HG02938 (cell line): ENCODE data around the gene KCNJ4.

Experiments
- ATAC-seq: cut with Tn5 transposase; IDR thresholded peaks from one replicate; pipeline ENCODE4 v1.9.1; 2021; ENCODE audit warnings: mild to moderate bottlenecking, moderate library complexity; ENCODE audit not compliant: unreplicated experiment

Gene KCNJ4

GRCh38 chr22:38453066-38453672 is 1.8 kb downstream of the KCNJ4 start:
- ATAC-seq = no peak

- no peak for ATAC-seq
Measured at GRCh38 chr22:38452373-38453065, 2.5 kb downstream of the KCNJ4 start.

- ATAC-seq = no peak
Measured at GRCh38 chr22:38451864-38452263, 3.1 kb downstream of the KCNJ4 start.

- ATAC-seq = no peak
Measured at GRCh38 chr22:38451404-38451803, 3.6 kb downstream of the KCNJ4 start.

GRCh38 chr22:38450234-38450797 is 4.7 kb downstream of the KCNJ4 start:
- no peak for ATAC-seq

- no peak for ATAC-seq
Measured at GRCh38 chr22:38449776-38450175, 5.2 kb downstream of the KCNJ4 start.

- ATAC-seq = no peak
Measured at GRCh38 chr22:38448945-38449745, 5.9 kb downstream of the KCNJ4 start.

GRCh38 chr22:38446018-38446601 is 8.9 kb downstream of the KCNJ4 start:
- ATAC-seq = no peak

- no peak for ATAC-seq
Measured at GRCh38 chr22:38444783-38445182, 10.2 kb downstream of the KCNJ4 start.

- ATAC-seq = no peak
Measured at GRCh38 chr22:38443628-38444521, 11.1 kb downstream of the KCNJ4 start.

- no peak for ATAC-seq
Measured at GRCh38 chr22:38442967-38443627, 11.9 kb downstream of the KCNJ4 start.

GRCh38 chr22:38441620-38442287 is 13.2 kb downstream of the KCNJ4 start:
- ATAC-seq = no peak

GRCh38 chr22:38440747-38441350 is 14.2 kb downstream of the KCNJ4 start:
- ATAC-seq = no peak

GRCh38 chr22:38437416-38437815 is 17.6 kb downstream of the KCNJ4 start:
- ATAC-seq = no peak

GRCh38 chr22:38436629-38437395 is 18.2 kb downstream of the KCNJ4 start:
- no peak for ATAC-seq

- ATAC-seq = no peak
Measured at GRCh38 chr22:38435965-38436364, 19.0 kb downstream of the KCNJ4 start.

GRCh38 chr22:38435010-38435409 is 20.0 kb downstream of the KCNJ4 start:
- ATAC-seq = no peak

GRCh38 chr22:38433871-38434270 is 21.1 kb downstream of the KCNJ4 start:
- no peak for ATAC-seq
